B cell (primary cell): ENCODE measurements around the gene TRPM4.

Experiments used
- CTCF ChIP-seq: fragments of 200-600 bp; IDR thresholded peaks from one replicate; pipeline ENCODE4 v1.8.0; 2022; ENCODE audit warnings: antibody characterized with exemption, mild to moderate bottlenecking
- EZH2 ChIP-seq: IDR thresholded peaks from 2 replicates; pipeline ENCODE4 v1.6.1; 2012; ENCODE audit warnings: borderline replicate concordance, low read depth, mild to moderate bottlenecking, moderate library complexity, low read length; ENCODE audit not compliant: insufficient read depth, poor library complexity, severe bottlenecking

GRCh38 chr19:49186108-49186507 lies 28.5 kb downstream of the TRPM4 start:
- no peak for TF ChIP-seq CTCF
- no peak for TF ChIP-seq EZH2
